HG02981 (cell line): ENCODE measurements around the gene DEFB132.
A peak's percentile ranks its signal among the peaks of the same experiment; 100 is the strongest.
"Not testable (repeated sequence)": the region's sequence is repeated elsewhere in the genome, so short reads cannot be mapped to it uniquely, and the experiment has no call there.

ENCODE experiments used
- ATAC-seq: cut with Tn5 transposase; IDR thresholded peaks from one replicate; pipeline ENCODE4 v1.9.1; 2021; ENCODE audit warnings: mild to moderate bottlenecking, moderate library complexity; ENCODE audit not compliant: unreplicated experiment

DEFB132 gene, protein sequence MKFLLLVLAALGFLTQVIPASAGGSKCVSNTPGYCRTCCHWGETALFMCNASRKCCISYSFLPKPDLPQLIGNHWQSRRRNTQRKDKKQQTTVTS

DNA sequence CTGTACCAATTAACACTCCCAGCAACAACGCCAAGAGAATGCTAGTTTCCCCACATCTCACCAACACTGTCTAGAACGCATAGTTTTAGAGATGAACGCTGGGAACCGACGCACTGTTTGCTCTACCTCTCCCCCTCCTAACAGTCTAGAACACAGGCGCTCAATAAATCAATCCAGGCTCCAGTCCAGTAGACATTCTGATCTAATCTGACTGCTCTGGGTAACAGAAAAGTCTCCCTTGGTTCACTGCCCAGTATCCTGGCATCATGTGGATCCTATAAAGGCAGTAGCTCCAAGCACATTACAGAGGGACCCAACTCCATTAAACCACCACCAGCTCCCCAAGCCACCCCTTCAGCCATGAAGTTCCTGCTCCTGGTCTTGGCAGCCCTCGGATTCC lies at the start of gene DEFB132:
Gene DEFB132 (plus strand): TSS at position 306 of the 400 bp plus-strand sequence. CDS start 55 bp downstream, at position 361.
- ATAC-seq: no peak

DNA sequence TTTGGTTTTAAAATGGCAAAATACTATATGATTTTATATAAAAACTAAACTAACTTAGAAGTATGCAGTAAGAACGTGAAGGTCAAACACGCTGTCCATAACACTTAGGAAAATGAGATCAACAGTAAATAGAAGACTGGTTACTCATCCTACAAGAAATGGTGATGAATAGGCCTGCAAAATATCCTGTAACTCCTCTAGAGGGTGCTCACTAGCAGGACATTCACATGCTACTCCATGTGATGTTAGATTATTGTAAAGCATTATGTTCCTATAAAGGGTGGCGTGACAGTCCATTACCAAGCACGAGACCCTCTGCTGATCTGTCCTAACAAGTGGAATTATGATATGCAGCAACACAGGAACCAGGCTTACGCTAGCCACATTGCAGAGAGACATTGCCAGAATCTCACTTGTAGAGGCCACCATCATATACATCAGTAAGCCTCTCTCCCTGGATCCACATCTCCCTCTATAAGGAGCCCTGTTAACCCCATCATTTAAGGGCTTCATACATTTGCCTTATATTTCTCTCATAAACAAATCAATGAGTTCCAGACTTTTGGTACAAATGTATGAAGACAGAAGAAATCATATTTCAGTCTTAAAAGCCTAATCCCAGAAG lies 48.5 kb upstream of the DEFB132 start:
- peak; percentile 47 for ATAC-seq

DNA sequence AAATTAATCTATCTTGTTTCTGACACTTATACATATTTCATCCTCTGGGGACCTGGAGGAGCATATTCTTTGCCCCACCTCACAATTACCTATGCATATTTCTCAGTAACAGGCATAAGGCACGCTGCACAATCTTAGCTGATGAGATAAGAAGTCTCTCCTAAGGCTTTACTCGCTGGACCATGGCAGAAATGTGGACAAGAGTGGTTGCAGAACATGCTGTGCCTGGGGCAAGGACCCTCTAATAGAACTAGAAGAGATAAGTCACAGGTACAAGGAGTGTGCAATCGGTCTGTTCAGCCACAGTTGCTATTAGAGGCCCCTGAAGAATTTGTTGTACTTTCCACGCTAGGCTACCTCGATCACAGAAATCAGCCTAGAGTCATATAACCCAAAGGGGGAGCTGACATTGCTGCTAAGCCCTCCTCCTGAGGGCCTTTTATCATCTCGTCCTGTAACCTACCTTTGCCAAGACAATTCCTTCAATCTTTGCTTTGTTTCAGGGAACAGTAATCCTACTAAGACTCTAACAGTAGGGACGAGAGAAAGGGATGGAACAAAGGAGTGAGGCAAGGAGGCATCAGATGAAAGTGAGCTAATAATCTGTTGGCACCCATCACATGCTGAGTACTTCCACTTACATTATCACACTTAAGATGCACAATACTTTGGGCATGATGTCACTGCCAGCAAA lies 46.6 kb upstream of the DEFB132 start:
- ATAC-seq: no peak

DNA sequence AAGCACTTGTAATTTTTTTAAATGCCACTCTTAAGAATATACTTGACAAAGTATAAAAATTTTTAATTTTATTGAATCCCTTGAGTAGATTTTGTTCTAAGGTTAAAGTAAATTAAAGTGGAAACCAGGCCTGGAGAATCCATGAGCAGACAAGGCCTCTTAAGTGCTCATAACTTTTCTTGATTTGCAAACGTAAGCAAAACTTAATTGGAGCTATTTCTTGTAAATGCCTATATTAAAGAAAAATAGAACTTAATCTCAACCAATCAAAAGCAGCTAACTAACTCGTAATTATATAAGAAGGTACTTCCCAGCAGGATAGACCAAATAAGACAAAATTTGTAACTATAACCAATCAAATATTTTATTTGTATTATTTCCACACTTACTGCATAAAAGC lies 43.1 kb upstream of the DEFB132 start:
- no peak for ATAC-seq

DNA sequence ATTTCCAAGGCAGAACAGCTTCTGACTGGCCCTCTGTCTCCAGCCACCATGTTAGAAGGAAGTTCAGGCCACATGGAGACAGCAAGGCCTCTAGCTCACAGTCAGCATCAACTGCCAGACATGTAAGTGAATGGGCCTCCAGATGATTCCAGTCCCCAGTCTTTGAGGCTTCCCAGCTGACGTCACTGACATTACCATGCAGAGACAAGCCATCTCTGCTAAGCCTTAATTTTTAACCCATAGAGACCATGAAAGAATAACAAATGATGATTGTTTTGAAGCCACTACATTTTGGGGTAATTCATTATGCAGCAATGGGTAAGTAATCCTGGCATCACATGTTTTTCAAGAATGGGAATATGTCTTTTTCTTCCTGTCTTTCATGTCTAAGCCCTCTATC lies 41.7 kb upstream of the DEFB132 start:
- no peak for ATAC-seq

DNA sequence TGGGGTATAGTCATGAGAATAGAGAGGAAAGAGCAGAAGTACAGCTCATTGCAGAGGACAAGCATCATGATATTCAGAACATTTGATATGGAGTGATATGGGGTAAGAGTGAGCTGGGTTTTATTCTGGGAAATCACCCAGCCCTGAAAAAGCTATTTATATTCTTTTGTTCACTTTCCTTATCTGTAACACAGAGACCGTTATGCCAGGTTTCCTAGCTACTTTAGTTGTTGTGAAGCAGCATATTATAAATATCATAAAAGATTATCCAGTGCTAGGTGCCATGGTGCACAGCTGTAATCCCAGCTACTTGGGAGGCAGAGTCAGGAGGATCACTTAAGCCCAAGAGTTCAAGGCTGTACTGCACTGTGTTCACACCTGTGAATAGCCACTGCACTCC lies 40.3 kb upstream of the DEFB132 start:
- no peak for ATAC-seq

DNA sequence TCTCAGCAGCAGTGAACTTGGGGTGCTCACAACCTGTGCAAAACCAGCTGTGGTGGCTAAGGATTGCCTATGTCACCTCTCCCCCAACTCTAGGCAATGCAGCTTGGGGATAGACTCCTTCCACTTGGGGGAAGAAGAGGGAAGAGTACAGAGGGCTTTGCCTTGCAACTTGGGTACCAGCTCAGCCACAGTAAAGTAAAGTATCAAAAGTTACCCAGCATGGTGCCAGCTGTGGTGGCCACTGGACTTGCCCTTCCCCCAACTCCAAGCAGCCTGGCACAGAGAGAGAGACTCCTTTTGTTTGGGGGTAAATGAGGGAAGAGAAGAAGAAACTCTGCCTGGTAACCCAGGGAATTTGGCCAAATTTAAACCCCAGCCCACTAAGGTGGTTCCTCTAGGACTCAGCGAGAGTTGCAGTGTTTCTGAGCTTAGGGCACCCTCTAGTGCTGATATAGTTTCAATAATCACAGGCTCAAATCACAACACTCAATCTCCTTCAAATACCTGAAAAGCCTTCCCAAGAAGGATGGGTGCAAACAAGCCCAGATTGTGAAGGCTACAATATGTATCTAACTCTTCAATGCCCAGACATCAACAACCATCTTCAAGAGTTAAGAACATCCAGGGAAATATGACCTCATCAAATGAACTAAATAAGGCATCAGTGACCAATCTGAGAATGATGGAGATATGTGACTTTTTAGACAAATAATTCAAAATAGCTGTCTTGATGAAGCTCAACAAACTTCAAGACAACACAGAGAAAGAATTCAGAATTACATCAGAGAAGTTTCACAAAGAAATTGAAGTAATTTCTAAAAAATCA lies 38.0 kb upstream of the DEFB132 start:
- ATAC-seq: no peak

DNA sequence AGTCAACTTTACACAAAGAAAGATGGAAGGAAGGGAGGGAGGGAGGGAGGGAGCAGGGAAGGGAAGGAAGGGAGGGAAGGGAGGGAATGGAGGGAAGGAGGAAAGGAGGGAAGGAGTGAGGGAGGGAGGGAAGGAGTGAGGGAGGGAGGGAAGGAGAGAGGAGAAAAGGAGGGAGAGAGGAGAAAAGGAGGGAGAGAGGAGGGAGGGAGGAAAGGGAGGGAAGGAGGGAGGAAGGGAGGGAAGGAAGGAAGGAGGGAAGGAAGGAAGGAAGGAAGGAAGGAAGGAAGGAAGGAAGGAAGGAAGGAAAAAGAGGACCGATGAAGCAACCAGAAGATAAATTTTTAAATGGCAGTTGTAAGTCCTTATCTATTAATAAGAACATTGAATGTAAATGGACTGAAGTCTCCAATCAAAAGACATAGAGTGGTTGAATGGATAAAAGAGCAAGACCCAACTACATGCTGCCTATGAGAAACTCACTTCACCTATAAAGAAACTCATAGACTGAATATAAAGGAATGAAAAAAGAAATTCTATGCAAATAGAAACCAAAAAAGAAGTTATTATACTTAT lies 36.2 kb upstream of the DEFB132 start:
- ATAC-seq: no peak

DNA sequence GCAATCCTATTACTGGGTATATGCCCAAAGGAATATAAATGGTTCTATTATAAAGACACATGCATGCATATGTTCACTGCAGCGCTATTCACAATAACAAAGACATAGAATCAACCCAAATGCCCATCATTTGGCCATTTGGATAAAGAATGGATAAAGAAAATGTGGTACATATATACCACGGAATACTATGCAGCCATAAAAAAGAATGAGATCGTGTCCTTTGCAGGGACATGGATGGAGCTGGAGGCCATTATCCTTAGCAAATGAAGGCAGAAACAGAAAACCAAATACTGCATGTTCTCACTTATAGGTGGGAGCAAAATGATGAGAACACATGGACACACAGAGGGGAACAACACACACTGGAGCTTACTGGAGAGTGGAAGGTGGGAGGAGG lies 31.6 kb upstream of the DEFB132 start:
- not testable (repeated sequence) for ATAC-seq

DNA sequence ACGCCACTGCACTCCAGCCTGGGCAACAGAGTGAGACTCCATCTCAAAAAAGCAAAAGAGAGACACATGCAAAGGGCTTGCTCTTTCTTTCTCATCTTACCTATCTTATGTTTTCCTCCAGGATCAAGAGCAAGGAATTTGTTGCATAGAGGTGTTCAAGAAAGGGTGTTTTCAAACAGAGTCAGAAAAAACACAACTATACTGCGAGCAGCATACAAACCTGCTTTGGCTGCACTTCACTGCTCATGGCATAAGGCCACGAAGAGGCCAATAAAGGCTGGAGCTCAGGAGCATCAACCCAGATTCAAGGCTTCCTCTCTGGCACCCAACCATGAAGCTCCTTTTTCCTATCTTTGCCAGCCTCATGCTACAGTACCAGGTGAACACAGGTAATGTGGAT lies 30.6 kb upstream of the DEFB132 start, which contains the start of gene DEFB129:
Gene DEFB129 (plus strand): TSS at position 301 of the 400 bp plus-strand sequence. CDS start 31 bp downstream, at position 332.
- ATAC-seq: no peak

DNA sequence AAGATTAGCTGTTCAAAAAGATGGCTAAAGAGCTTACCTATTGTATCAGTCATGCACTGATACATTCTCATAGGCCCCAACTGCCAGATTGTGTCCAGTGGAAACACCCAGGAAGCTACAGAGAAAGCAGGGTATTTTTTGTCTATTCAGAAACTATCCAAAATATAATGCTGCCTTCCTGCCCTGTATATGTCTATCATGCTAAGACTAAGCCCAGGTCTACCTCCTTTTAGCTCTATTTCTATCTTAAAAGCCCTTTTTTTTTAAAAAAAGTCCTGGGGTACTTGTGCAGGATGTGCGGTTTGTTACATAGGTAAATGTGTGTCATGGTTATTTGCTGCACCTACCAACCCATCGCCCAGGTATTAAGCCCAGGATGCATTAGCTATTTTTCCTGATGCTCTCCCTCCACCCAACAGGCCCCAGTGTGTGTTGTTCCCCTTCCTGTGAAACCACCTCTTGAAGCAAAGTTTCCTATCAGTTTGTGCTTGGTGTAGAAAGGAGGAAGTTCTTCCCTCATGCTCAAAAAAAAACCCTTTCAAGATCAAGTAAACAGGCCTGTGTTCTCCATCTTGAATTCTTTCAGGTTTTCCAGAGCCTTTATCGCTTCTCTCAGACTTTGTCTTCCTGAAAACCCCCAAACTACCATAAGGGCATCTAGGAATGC lies 30.0 kb upstream of the DEFB132 start:
- no peak for ATAC-seq

DNA sequence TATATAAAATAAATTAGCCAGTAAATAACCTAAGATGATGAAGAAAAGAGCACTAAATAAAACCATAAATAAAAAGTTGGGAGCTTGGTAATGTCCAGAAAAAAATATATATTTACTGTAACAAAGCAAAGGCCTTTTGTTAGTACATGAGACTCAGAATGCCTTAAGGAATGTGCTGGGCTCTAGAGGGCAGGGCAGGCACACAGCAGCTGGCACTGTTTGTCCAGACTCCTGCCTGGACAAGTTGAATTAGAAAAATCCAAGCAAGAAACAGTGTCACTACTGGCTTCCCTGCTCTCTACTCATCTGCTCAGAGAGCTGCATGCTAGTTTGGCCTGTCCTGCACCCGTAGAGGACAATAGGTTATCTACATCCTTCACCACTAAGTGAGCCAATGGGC lies 21.6 kb upstream of the DEFB132 start:
- ATAC-seq: no peak

DNA sequence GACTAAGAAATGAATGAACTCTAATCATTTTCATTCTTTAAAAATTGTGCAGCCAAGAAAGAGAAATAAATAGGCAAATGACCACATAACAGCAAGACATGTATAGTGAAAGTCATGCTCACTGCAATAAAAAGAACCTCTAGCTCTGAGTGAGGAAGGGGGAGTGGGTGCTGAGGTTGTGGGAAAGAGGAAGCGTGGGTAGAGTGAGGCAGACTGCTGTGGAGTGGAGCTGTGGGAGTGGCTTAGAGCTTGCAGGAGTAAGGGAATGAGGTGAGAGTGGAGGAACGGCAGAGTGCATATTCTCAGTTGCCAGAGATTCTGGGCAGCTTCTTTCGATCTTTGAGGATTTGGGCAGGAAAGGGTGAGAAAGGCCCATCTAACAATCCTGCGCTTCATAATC lies 20.0 kb upstream of the DEFB132 start:
- no peak for ATAC-seq

DNA sequence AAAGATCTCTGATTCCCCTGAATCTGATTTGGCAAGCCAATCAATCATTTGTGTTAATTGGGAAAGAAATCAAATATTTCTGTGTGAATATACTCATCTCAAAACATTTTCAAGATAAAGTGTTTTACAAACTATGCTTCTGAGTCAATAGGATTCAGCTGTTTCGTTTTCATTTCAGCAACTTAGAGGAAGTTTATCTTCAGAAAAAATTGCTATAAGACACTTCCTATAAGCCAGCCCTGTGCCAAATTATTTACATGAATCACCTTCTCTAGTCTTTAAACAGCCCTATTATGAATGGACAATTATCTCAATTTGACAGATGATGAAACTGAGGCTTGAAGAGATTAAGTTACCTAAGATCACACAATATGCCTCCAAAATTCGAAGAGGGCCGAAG lies 19.6 kb upstream of the DEFB132 start:
- ATAC-seq: no peak

DNA sequence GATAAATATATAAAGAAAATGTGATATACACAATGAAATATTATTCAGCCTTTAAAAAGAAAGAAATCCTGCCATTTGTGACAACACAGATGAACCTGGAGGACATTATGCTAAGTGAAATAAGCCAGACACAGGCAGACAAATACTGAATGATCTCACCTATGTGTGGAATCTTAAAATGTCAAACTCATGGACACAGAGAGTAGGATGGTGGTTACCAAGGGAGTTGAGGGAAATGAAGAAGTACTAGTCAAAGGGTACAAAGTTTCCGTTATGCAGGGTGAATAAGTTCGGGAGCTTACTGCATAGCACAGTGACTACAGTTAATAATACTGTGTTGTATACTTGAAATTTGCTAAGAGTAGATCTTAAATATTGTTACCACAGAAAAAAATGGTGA lies 14.6 kb upstream of the DEFB132 start:
- ATAC-seq: no peak

DNA sequence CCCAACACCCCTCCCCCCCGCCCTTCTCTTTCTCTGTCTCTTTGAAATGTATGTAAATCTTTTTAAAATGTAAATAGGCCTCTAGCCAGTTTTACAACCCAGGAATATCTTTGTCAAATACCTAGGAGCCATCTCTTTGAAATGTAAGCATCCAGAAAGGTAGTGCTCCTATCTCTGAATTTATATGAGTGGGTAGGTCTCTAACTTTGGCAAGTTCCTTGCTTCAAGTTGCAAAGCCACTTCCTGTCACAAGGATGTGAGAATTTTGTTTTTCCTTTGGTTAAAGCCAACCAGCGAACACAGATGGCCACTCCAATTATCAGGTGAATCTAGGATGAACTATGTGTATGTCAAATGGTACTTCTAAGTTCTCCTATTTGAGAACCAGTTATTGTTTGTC lies 6.2 kb upstream of the DEFB132 start:
- no peak for ATAC-seq

DNA sequence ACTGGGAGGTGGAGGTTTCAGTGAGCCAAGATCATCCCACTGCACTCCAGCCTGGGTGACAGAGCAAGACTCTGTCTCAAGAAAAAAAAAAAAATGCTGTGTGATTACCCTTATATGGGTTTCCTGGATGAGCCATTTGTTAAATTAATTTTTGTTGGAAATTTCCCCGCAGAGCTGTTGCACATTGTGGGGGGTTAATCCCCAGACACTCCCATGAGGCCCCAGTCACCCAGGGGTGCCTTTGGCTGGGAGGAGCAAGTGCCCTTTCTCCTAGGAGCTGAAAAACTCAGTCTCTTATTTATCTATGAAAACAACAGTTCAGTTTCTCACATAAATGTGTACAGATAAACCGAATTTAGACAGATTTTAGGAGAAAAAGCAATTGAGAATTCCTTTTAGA lies 4.7 kb upstream of the DEFB132 start:
- ATAC-seq: no peak

DNA sequence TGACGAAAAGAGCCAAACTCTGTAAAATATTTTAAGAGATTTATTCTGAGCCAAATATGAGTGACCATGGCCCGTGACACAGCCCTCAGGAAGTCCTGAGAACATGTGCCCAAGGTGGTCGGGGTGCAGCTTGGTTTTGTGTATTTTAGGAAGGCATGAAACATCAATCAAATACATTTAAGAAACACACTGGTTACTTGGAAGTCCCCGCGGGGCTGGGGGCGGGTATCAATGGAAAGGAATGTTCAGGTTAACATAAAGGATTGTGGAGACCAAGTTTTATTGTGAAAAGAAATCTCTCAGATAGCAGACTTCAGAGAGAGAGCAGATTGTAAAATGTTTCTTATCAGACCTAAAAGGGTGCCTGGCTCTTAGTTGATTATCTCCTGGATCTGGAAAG lies 4.1 kb upstream of the DEFB132 start:
- not testable (repeated sequence) for ATAC-seq

DNA sequence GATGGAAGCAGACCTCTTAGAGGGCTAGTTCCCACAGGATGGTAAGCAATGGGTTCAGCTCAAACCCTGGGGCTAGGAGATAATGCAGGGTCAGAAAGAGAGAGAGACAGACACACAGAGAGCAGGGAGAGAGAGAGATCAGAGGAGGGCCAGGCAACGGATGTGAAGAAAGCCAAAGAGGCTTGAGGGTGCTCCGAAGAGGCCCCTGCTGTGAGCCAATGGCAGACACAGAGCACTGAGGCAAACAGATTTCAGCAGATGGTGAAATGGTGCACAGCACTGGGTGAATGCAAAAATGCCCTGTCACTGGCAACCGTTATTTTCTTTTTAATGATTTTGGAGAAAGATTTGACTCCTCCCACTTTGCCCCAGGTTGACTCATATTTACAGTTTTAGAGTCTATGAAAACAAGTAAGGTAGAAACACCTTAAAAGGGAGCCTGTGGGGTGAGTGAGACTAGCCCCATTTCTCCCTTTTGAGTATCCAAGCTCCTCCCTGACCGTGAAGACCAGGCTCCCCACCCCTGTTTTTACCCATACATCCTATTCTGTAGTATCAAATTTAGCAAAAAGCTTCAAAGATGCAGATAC lies 840 bp downstream of the DEFB132 start:
- ATAC-seq: no peak

DNA sequence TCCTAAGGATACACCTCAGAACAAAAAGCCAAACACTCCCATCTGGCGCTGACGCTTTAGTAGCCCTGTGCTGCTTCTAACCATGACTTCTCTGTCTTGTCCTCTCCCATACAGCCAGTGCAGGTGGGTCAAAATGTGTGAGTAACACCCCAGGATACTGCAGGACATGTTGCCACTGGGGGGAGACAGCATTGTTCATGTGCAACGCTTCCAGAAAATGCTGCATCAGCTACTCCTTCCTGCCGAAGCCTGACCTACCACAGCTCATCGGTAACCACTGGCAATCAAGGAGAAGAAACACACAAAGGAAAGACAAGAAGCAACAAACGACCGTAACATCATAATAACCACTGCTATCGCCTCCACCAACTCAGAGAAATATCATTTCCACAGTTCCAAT lies 1.4 kb downstream of the DEFB132 start:
- no peak for ATAC-seq
